Measurements from ENCODE around the gene CDKAL1. TPM values are rescaled to one million over a fixed set of nuclear protein-coding genes. Genes with fewer than 3 reads are reported as not detected.

CDKAL1 gene
- total and polyA plus RNA-seq, 4 donors = 2.0 to 12.9 (median 6.7) TPM

DNA sequence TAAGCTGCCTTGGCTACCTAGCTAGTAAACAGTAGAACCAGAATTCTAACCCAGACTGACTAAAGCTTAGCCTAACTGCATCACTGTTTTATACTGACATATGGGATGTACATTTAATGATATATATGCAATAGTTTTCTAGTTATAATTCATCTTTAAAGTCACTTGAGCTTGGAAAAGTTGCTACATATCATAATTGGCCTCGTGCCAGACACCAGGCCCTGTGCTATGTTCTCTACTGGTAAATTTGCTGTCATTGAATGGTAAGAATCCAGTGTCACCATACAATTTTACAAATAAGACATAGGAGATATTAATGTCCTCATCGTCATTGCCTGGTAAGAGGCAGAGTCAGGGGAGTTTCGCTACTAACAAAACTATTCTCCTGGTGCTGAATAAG, 396.8 kb downstream of the CDKAL1 start:
- 87% methylated on average over 3 of the region's 3 CpGs for WGBS
- no peak overlapping the region for H3K9ac ChIP-seq (ENCODE audit: low read depth in 1 of 2, low read length in 2 of 2)
- TF ChIP-seq TAF1 (conservative IDR thresholded peaks at IDR 0.05) = no peak
- TF ChIP-seq GABPA (IDR thresholded peaks at IDR 0.05 in 1 of 2, conservative IDR thresholded peaks at IDR 0.05 in 1 of 2) = no peak
- TF ChIP-seq RXRA (IDR thresholded peaks at IDR 0.05) = no peak
- TF ChIP-seq EGR1 (IDR thresholded peaks at IDR 0.05; ENCODE audit: low read depth in 2 of 2) = no peak
- TF ChIP-seq, protein P1, sequence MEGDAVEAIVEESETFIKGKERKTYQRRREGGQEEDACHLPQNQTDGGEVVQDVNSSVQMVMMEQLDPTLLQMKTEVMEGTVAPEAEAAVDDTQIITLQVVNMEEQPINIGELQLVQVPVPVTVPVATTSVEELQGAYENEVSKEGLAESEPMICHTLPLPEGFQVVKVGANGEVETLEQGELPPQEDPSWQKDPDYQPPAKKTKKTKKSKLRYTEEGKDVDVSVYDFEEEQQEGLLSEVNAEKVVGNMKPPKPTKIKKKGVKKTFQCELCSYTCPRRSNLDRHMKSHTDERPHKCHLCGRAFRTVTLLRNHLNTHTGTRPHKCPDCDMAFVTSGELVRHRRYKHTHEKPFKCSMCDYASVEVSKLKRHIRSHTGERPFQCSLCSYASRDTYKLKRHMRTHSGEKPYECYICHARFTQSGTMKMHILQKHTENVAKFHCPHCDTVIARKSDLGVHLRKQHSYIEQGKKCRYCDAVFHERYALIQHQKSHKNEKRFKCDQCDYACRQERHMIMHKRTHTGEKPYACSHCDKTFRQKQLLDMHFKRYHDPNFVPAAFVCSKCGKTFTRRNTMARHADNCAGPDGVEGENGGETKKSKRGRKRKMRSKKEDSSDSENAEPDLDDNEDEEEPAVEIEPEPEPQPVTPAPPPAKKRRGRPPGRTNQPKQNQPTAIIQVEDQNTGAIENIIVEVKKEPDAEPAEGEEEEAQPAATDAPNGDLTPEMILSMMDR (IDR thresholded peaks at IDR 0.05; ENCODE audit: low read depth, low read length, missing input control) = no peak
- DNase-seq (ENCODE audit: low spot score) = no peak
- peaks cover 2 to 12% (median 4%) of the 10 kb centered on the region in 4 donors for H3K4me1 ChIP-seq (ENCODE audit: control insufficient read depth in 4 of 4, insufficient read depth in 4 of 4, low read length in 3 of 4)
- H3K27me3 ChIP-seq (ENCODE audit: control insufficient read depth in 4 of 4, insufficient read depth in 4 of 4, low read length in 3 of 4) = no peaks in the 10 kb centered on the region
- H3K9me3 ChIP-seq (ENCODE audit: control insufficient read depth in 4 of 4, low read length in 3 of 4) = no peaks in the 10 kb centered on the region
- no peak overlapping the region for H3K4me3 ChIP-seq (ENCODE audit: low read depth in 1 of 3, low read length in 3 of 3)
- H3K27ac ChIP-seq (ENCODE audit: low read depth in 1 of 2, low read length in 2 of 2) = no peak overlapping the region
- no peaks in the 10 kb centered on the region for H3K36me3 ChIP-seq (ENCODE audit: control insufficient read depth in 4 of 4, insufficient read depth in 3 of 4, low read depth in 1 of 4, low read length in 3 of 4)

DNA sequence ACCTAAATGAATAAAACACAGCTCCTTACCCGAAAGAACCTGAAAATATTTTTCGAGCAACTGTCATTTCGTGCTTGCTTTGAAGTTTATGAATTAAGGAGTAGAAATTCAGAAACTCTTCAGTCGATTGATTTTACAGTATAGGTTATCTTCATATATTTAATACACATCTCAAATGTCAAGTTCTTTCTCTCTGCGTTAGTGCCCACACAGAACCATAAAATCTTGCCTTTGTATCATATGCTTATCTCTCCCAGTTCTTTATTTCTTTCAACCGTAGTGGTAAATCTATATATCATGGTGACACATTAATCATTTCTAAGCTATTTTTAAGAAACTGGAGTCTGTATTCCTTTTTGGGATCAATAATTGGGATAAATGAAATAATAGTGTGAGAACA, 397.5 kb downstream of the CDKAL1 start:
- H3K27me3 ChIP-seq (ENCODE audit: control insufficient read depth in 4 of 4, insufficient read depth in 4 of 4, low read length in 3 of 4) = no peaks in the 10 kb centered on the region
- TF ChIP-seq, protein P1 (IDR thresholded peaks at IDR 0.05; ENCODE audit: low read depth, low read length, missing input control) = no peak
- TF ChIP-seq, protein P2, sequence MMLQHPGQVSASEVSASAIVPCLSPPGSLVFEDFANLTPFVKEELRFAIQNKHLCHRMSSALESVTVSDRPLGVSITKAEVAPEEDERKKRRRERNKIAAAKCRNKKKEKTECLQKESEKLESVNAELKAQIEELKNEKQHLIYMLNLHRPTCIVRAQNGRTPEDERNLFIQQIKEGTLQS (IDR thresholded peaks at IDR 0.05) = no peak
- TF ChIP-seq YY1 (IDR thresholded peaks at IDR 0.05) = no peak
- TF ChIP-seq, protein P3, sequence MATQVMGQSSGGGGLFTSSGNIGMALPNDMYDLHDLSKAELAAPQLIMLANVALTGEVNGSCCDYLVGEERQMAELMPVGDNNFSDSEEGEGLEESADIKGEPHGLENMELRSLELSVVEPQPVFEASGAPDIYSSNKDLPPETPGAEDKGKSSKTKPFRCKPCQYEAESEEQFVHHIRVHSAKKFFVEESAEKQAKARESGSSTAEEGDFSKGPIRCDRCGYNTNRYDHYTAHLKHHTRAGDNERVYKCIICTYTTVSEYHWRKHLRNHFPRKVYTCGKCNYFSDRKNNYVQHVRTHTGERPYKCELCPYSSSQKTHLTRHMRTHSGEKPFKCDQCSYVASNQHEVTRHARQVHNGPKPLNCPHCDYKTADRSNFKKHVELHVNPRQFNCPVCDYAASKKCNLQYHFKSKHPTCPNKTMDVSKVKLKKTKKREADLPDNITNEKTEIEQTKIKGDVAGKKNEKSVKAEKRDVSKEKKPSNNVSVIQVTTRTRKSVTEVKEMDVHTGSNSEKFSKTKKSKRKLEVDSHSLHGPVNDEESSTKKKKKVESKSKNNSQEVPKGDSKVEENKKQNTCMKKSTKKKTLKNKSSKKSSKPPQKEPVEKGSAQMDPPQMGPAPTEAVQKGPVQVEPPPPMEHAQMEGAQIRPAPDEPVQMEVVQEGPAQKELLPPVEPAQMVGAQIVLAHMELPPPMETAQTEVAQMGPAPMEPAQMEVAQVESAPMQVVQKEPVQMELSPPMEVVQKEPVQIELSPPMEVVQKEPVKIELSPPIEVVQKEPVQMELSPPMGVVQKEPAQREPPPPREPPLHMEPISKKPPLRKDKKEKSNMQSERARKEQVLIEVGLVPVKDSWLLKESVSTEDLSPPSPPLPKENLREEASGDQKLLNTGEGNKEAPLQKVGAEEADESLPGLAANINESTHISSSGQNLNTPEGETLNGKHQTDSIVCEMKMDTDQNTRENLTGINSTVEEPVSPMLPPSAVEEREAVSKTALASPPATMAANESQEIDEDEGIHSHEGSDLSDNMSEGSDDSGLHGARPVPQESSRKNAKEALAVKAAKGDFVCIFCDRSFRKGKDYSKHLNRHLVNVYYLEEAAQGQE (IDR thresholded peaks at IDR 0.05) = no peak
- no peak for TF ChIP-seq HNF4A (conservative IDR thresholded peaks at IDR 0.05)
- TF ChIP-seq, protein P4, sequence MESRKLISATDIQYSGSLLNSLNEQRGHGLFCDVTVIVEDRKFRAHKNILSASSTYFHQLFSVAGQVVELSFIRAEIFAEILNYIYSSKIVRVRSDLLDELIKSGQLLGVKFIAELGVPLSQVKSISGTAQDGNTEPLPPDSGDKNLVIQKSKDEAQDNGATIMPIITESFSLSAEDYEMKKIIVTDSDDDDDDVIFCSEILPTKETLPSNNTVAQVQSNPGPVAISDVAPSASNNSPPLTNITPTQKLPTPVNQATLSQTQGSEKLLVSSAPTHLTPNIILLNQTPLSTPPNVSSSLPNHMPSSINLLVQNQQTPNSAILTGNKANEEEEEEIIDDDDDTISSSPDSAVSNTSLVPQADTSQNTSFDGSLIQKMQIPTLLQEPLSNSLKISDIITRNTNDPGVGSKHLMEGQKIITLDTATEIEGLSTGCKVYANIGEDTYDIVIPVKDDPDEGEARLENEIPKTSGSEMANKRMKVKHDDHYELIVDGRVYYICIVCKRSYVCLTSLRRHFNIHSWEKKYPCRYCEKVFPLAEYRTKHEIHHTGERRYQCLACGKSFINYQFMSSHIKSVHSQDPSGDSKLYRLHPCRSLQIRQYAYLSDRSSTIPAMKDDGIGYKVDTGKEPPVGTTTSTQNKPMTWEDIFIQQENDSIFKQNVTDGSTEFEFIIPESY (IDR thresholded peaks at IDR 0.05) = no peak
- no peak for TF ChIP-seq RAD21 (IDR thresholded peaks at IDR 0.05)
- no peak for TF ChIP-seq GABPA (IDR thresholded peaks at IDR 0.05 in 1 of 2, conservative IDR thresholded peaks at IDR 0.05 in 1 of 2)
- TF ChIP-seq, protein P5, sequence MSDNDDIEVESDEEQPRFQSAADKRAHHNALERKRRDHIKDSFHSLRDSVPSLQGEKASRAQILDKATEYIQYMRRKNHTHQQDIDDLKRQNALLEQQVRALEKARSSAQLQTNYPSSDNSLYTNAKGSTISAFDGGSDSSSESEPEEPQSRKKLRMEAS (IDR thresholded peaks at IDR 0.05) = no peak
- no peak for TF ChIP-seq TAF1 (conservative IDR thresholded peaks at IDR 0.05)
- no peak for TF ChIP-seq FOXA1 (IDR thresholded peaks at IDR 0.05)
- no peak for TF ChIP-seq NR2F2 (IDR thresholded peaks at IDR 0.05)
- no peak for TF ChIP-seq HNF4G (IDR thresholded peaks at IDR 0.05)
- no peak for TF ChIP-seq FOXA2 (IDR thresholded peaks at IDR 0.05)
- TF ChIP-seq RXRA (IDR thresholded peaks at IDR 0.05) = no peak
- no peak for TF ChIP-seq JUND (IDR thresholded peaks at IDR 0.05)
- TF ChIP-seq SP1 (IDR thresholded peaks at IDR 0.05) = no peak
- no peak for TF ChIP-seq EGR1 (IDR thresholded peaks at IDR 0.05; ENCODE audit: low read depth in 2 of 2)
- H3K9ac ChIP-seq (ENCODE audit: low read depth in 1 of 2, low read length in 2 of 2) = no peak overlapping the region
- no peaks in the 10 kb centered on the region for H3K9me3 ChIP-seq (ENCODE audit: control insufficient read depth in 4 of 4, low read length in 3 of 4)
- no peak overlapping the region for H3K4me3 ChIP-seq (ENCODE audit: low read depth in 1 of 3, low read length in 3 of 3)
- no peak for DNase-seq (ENCODE audit: low spot score)
- H3K27ac ChIP-seq (ENCODE audit: low read depth in 1 of 2, low read length in 2 of 2) = no peak overlapping the region
- H3K4me1 ChIP-seq (ENCODE audit: control insufficient read depth in 4 of 4, insufficient read depth in 4 of 4, low read length in 3 of 4) = peaks cover 2 to 12% (median 4%) of the 10 kb centered on the region in 4 donors
- WGBS = 97% methylated on average over 6 of the region's 6 CpGs
- H3K36me3 ChIP-seq (ENCODE audit: control insufficient read depth in 4 of 4, insufficient read depth in 3 of 4, low read depth in 1 of 4, low read length in 3 of 4) = no peaks in the 10 kb centered on the region

Measured in liver (tissue), 9 donors.